GM20000 (cell line): ENCODE results near the gene NEIL3.

Experiments
- DNase-seq: peaks from one replicate; pipeline ENCODE4 v3.0.0; 2012; ENCODE audit warnings: low spot score
- TF ChIP-seq, protein P1 (sequence below): IDR thresholded peaks from 2 replicates; pipeline ENCODE4 v1.5.1; 2012; ENCODE audit warnings: mild to moderate bottlenecking, control low read depth; ENCODE audit errors: extremely low read depth, missing control alignments

The NEIL3 gene

DNA sequence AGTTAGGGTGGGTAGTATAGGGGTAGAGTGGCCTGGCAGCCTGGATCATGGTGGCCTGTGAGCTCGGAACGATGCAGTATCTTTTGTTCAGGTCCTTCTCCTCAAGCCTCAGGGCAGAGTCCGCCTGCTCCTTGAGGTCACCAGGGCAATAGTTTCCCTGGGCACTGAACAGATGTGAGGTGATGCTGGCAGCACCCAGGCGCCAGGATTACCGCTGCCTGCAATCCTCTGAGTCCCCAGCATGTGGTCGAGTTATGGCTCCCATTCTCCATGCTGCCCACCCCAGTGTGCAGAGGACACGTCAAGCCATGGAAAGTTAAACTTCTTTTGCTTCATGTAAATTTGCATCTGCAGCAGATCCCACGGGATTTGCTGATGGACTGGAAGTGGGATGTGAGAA lies 38.7 kb downstream of the NEIL3 start:
- no peak for DNase-seq
- TF ChIP-seq, protein P1, sequence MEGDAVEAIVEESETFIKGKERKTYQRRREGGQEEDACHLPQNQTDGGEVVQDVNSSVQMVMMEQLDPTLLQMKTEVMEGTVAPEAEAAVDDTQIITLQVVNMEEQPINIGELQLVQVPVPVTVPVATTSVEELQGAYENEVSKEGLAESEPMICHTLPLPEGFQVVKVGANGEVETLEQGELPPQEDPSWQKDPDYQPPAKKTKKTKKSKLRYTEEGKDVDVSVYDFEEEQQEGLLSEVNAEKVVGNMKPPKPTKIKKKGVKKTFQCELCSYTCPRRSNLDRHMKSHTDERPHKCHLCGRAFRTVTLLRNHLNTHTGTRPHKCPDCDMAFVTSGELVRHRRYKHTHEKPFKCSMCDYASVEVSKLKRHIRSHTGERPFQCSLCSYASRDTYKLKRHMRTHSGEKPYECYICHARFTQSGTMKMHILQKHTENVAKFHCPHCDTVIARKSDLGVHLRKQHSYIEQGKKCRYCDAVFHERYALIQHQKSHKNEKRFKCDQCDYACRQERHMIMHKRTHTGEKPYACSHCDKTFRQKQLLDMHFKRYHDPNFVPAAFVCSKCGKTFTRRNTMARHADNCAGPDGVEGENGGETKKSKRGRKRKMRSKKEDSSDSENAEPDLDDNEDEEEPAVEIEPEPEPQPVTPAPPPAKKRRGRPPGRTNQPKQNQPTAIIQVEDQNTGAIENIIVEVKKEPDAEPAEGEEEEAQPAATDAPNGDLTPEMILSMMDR, result no peak

DNA sequence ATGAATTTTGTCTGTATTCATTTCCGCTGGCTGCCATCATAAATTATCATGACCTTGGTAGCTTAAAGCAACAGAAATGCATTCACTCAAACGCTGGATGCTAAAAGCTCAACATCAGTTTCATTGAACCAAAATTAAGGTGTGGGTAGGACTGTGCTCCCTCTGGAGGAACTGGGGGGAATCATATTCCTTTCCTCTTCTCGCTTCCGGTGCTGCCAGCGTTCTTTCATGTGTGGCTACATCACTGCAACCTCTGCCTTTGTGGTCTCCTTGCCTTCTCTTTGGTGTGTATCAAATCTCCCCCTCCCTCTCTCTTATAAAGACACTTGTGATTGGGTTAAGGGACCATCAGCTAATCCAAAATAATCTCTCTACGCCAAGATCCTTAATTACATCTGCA lies 39.5 kb downstream of the NEIL3 start:
- no peak for DNase-seq
- TF ChIP-seq, protein P1, result no peak

DNA sequence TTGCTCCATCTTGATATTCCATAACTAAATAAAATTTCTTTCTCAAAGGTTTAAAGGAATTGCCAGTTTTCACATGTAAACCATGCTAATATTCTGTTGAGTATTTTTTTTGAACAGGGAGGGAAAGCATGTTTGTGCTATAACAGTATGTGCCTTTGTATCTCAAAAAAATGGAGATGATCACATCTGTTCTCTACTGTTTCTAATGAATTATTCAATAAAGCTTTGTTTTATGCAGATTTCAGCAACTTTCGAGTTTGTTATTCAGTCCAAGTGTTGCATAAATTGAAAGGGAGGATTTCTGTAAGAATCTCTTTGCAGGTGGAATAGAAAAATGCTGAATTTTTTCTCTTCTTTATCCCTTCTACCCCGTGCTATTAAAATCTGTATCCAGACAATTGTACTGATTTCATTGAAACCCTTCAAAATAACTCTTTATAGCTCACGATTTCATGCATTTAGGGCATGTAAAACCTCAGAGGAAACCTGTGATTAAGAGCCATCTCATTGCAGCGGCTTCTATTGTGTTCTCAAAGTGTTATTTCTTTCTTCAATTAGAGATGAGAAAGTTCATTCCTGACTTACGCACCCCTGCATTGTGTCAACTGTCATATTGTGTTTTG lies 42.1 kb downstream of the NEIL3 start:
- no peak for DNase-seq
- TF ChIP-seq, protein P1, result no peak

DNA sequence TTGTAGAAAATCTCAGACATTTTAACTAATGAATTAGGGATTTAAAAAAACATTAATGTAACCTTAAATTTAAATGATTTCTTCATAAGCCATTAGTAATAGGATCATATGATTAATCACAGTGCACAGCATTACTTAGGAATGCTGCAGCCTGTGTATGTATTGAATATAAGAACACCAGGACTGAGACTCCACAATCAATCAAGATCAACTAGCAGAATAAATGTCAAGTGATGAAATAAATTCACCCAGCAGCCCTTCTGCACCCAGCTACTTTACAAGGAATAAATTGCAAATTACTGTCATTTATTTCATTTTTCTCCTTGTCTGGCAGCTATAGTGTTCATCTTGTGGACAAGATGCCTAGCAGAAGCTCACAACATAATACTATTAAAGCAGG lies 46.5 kb downstream of the NEIL3 start:
- TF ChIP-seq, protein P1, result no peak

DNA sequence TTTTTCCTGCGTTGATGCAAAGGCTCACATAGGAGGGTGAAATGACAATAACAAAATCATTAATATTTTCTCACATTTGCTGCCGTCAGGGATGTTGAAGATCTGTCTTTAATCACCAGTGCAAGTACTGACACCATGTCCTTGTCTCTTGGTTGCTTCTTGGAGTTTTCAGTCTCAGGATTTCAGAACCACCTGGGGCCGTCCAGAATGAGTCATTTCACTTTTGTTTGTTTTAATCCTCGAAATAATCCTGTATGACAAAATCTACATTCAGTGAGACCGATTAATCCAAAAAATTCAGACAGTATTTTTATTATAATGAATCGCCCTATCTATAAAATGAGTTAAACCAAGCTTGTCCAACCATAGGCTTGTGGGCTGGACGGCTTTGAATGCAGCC lies 47.2 kb downstream of the NEIL3 start:
- DNase-seq, result no peak

More for the DNA sequence above, 46.5 kb downstream of the NEIL3 start:
- no peak for DNase-seq

DNA sequence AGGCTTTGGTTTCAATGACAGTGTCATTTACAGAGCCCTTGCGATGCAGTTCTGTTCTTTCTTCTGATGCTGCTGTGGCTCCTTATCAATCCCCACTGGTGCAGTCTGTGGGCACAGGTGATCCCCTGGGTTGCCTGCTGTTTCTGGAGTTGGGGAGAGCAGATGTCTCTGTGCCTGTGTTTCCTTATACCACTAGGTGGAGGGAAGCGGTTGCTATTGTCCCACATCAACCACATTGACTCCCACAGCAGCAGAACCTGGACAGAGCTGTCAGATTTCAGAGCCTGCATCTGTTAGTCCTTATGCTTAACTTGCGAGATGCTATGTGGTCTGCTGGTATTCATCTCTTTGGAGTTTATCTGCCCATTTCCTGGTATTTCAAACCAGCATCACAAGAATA lies 57.7 kb downstream of the NEIL3 start:
- TF ChIP-seq, protein P1, result no peak
- no peak for DNase-seq

More for the DNA sequence above, 47.2 kb downstream of the NEIL3 start:
- TF ChIP-seq, protein P1, result no peak

DNA sequence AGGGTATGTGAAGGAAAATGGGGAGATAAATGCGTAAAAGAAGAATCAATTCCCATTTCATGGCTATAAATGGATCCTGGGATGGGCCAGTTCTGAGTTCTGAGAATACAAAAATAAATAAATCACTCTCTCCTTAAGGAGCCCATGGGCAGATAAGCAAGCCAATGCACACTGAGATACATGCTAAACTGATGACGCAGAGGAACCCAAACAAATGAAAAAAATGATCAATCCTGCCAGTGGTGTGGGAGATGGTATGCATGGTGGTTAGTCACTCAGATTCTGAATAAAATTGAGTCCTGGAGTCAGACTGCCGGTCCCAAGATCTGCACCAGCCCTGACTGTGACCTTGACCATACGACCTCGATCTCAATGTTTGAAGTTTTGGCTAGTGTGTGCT lies 59.7 kb downstream of the NEIL3 start:
- TF ChIP-seq, protein P1, result no peak
- DNase-seq, result no peak
